ENCODE measurements around the gene CDC14A.

The CDC14A gene

GRCh38 chr1:100455478-100456072, 103.3 kb downstream of the CDC14A start:
- no peak for DNase-seq

GRCh38 chr1:100456880-100457279, 104.6 kb downstream of the CDC14A start:
- DNase-seq = no peak

- no peak for DNase-seq
Measured at GRCh38 chr1:100457683-100458082, 105.4 kb downstream of the CDC14A start.

GRCh38 chr1:100458661-100459357, 106.5 kb downstream of the CDC14A start:
- no peak for DNase-seq

GRCh38 chr1:100459358-100460114, 107.2 kb downstream of the CDC14A start:
- peak; percentile 56 for DNase-seq

- no peak for DNase-seq
Measured at GRCh38 chr1:100461222-100461621, 108.9 kb downstream of the CDC14A start.

- no peak for DNase-seq
Measured at GRCh38 chr1:100462326-100463025, 110.2 kb downstream of the CDC14A start.

- DNase-seq = peak; percentile 58
Measured at GRCh38 chr1:100463791-100464424, 111.6 kb downstream of the CDC14A start.

GRCh38 chr1:100469578-100469977, 117.3 kb downstream of the CDC14A start:
- no peak for DNase-seq

GRCh38 chr1:100474834-100475233, 122.5 kb downstream of the CDC14A start:
- no peak for DNase-seq

- DNase-seq = no peak
Measured at GRCh38 chr1:100476735-100477290, 124.5 kb downstream of the CDC14A start.

GRCh38 chr1:100478816-100479215, 126.5 kb downstream of the CDC14A start:
- no peak for DNase-seq

- DNase-seq = no peak
Measured at GRCh38 chr1:100479620-100480338, 127.5 kb downstream of the CDC14A start.

- DNase-seq = no peak
Measured at GRCh38 chr1:100481303-100481702, 129.0 kb downstream of the CDC14A start.

GRCh38 chr1:100482167-100482566, 129.9 kb downstream of the CDC14A start:
- DNase-seq = no peak

- no peak for DNase-seq
Measured at GRCh38 chr1:100482748-100483147, 130.4 kb downstream of the CDC14A start.

- no peak for DNase-seq
Measured at GRCh38 chr1:100483230-100483629, 130.9 kb downstream of the CDC14A start.

- DNase-seq = no peak
Measured at GRCh38 chr1:100485855-100486258, 133.6 kb downstream of the CDC14A start.

GRCh38 chr1:100494393-100495084, 142.2 kb downstream of the CDC14A start:
- no peak for DNase-seq

- DNase-seq = no peak
Measured at GRCh38 chr1:100496896-100497295, 144.6 kb downstream of the CDC14A start.

- no peak for DNase-seq
Measured at GRCh38 chr1:100497796-100498195, 145.5 kb downstream of the CDC14A start.
